GM18526 (cell line): Measurements from ENCODE around the gene EFR3B.

Experiments
- POLR2A ChIP-seq: IDR thresholded peaks from 3 replicates; pipeline ENCODE4 v1.6.1; 2011; ENCODE audit not compliant: insufficient read length; ENCODE audit errors: extremely low read depth

EFR3B gene

DNA sequence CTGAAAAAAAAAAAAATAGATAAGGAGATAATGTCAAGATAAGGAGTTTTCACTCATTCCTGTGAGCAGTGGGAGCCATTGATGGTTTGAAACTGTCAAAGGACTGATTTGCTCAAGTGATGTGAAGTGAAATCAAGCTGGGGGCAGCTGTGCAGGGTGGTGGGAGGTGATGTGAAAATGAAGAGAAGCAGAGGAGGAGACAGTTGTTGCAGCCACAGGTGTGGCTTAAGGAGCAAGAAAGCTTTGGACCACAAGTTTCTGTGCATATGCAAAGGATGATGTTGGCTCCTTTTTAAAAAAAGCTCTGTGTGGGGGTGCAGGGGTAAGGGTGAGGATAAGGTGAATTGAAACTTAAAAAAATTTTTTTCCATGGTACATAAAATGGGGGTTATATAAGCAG lies 8.3 kb downstream of the EFR3B start:
- no peak for TF ChIP-seq POLR2A

DNA sequence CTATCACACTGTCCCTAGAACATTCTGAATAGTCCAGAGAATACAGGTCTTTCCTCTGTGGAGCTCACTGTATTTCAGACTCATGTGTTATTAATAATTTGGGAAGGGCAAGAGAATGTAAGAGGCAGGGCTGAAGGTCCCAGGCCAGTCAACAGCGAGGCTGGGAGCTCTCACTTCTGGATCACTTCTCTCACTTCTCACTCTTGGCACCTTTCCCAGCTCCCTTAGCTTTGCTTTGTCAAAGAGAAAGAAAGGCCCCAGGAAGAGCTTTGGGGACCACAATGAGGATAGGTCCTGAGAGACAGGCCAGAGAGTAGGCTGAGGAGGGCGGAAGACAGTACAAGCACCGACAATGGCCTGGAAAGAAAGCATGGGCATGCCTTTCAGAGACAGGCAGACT lies 11.2 kb downstream of the EFR3B start:
- no peak for TF ChIP-seq POLR2A

GRCh38 chr2:25054720-25055119 lies 12.8 kb downstream of the EFR3B start:
- TF ChIP-seq POLR2A: no peak

- TF ChIP-seq POLR2A: no peak
Observed at GRCh38 chr2:25055376-25055920, 13.6 kb downstream of the EFR3B start.

- TF ChIP-seq POLR2A: no peak
Observed at GRCh38 chr2:25056098-25056821, 14.4 kb downstream of the EFR3B start.

GRCh38 chr2:25062511-25062917 lies 20.6 kb downstream of the EFR3B start:
- no peak for TF ChIP-seq POLR2A

DNA sequence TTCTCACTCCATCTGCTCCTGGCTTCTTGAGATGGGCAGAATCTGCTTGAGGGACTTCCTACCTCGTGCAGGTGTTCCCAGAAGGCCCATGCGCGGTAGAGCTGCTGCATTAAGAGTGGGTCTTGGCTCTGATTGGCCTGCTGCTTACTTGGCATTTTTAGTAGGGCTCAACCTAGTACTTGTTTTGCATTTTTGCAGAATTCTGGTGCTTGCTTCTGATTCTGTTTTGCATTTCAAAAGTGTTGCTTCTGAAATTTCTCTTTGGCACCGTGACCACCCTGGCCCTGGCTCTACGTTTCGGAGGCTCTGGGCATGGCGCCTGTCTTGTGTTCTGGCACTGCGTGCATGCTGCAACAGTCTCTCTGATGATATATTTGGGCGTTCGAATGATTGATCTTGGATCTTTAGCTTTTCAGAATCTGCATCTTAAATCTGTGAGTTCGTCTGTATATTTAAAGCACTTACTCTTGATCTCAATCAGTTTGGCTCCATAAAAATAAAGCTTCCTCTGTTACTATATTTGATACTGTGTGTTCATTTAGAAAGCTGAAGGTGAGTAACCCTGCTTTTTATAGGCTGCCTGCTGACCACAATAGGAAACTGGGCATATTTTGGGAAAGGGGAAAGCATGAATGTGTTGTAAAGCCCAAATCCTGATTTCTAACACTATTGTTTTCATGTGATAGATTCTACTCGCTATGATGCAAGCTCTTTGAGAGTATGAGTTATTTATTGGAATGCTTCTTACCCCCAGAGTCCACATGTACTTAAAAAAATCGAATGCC lies 22.2 kb downstream of the EFR3B start:
- TF ChIP-seq POLR2A: no peak

DNA sequence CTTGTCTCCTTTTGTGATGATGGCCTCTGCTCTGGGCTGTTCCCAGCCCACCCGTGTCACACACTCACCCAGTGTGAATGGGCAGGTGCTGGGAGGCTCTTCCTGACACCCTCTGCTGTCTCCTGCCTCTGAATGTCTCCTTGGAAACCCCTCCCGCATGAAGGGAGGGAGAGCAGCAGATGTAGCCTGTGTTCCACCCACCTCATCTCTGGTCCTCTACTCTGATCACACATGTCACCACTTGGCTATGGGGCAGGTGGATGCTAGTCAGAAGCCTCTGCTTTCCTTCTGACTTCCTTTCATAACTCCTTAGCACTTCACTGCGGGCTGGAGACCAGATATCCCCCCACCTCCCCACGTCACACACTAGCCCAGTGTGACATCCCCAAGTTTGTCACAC lies 23.9 kb downstream of the EFR3B start:
- TF ChIP-seq POLR2A: no peak

GRCh38 chr2:25066455-25066854 lies 24.6 kb downstream of the EFR3B start:
- no peak for TF ChIP-seq POLR2A

GRCh38 chr2:25068217-25068616 lies 26.3 kb downstream of the EFR3B start:
- no peak for TF ChIP-seq POLR2A

DNA sequence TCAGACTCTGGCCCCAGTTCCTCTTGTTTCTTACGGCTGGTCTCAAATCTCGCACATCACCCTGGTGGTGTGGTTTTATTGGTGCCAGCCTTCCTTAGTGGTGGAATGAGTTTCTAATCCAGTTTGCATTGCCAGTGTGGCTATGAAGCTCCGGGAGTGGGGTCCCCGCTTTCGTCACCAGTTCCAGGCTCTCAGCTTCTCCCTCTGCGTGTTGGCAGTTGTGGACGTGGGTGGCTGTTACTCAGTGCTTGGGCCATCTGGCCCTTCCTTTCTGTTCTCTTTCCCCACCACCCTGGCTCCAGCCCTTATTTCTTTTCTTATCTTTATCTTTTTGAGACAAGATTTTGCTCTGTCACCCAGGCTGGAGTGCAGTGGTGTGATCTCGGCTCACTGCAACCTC lies 30.1 kb downstream of the EFR3B start:
- no peak for TF ChIP-seq POLR2A

GRCh38 chr2:25072606-25073005 lies 30.7 kb downstream of the EFR3B start:
- no peak for TF ChIP-seq POLR2A

GRCh38 chr2:25073025-25073424 lies 31.1 kb downstream of the EFR3B start:
- no peak for TF ChIP-seq POLR2A

GRCh38 chr2:25073914-25074313 lies 32.0 kb downstream of the EFR3B start:
- no peak for TF ChIP-seq POLR2A

DNA sequence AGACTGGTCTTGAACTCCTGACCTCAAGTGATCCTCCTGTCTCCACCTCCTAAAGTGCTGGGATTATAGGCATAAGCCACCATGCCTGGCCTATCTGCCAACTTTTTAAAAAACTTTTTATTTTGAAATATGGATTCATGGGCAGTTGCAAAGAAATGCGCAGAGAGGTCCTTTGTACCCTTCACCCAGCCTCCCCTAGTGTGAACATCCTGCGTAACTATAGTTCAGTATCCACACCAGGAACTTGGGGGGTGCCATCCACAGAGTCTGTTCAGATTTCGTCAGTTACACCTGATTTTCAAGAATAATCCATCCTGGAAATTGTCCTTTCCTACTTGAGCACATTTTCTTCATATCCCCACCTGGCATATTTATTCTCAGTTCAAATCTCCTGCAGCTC lies 33.0 kb downstream of the EFR3B start:
- TF ChIP-seq POLR2A: no peak

- no peak for TF ChIP-seq POLR2A
Observed at GRCh38 chr2:25076749-25077148, 34.9 kb downstream of the EFR3B start.
